Ramos (cell line): ENCODE measurements around the gene DSP.

Experiments
- in situ Hi-C: fragments of 300-500 bp; cut with MboI; formaldehyde crosslinking; loops from one replicate; pipeline ENCODE4 v1.14.3; 2022; ENCODE audit warnings: low sequenced_read_pairs; ENCODE audit not compliant: unreplicated experiment

The DSP gene

DNA sequence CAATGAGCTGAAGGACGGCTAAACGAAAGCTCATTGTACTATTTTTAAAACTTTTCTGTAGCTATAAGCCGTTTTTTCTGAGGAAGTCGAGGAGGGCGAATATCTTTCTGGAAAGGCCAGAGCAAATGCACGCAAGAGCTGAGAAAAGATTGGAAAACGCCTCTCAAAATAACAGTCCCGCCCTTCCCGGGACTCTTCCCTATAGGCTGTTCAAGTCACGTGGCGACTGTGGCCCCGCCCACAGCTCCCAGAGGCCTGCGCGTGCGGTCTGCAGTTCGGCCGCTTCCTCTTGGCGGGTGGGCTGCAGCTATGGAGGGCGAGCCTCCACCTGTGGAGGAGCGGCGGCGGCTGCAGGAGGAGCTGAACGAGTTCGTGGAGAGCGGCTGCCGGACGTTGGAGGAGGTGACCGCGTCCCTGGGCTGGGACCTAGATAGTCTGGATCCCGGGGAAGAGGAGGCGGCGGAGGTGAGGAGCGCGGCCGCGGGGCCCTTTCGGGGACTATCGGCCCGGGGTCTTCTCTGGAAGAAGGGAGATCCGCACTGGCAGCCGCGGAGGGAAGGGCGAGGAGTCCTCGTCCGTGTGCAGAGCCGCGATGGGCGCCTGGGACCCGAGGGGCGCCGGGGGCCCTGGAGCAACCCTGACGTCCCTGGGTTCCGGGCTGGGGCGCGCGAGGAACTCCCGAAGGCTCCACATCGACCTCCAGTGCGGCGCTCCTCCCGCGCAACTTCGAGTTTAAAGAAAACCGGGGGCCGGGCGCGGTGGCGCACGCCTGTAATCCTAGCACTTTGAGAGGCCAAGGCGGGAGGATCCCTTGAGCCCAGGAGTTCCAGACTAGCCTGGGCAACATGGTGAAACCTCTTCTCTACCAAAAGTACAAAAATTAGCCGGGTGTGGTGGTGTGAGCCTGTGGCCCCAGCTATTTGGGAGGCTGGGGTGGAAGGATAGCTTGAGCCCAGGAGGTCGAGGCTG lies 48.8 kb downstream of the DSP start, which contains the start of gene SNRNP48:
TSS of gene SNRNP48 (plus strand) at position 250 of the 969 bp plus-strand sequence. CDS start at position 310, 60 bp downstream.
- in situ Hi-C loops = no loop called here

DNA sequence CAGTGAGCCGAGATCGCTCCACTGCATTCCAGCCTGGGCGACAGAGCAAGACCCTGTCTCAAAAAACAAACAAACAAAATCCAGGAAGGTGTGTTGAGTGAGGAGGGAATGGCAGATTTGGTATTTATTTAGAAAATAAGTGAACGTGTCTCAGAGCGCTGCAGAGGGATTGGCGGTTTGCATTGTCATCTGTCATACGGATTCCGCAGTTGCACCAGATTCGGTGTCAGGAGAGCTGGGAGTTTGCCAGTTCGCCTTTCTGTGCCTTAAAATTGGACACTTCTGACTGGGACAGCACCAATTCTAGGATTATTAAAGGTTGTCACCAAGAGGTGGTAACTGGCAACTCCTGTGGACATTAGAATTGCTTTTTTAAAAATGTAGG lies 49.4 kb downstream of the DSP start:
- in situ Hi-C loops = no loop called here

- in situ Hi-C loops = no loop called here
Observed at GRCh38 chr6:7591770-7592169, 50.3 kb downstream of the DSP start.

- in situ Hi-C loops = no loop called here
Observed at GRCh38 chr6:7593229-7593628, 51.8 kb downstream of the DSP start.

GRCh38 chr6:7594579-7595125 lies 53.2 kb downstream of the DSP start:
- in situ Hi-C loops = no loop called here

DNA sequence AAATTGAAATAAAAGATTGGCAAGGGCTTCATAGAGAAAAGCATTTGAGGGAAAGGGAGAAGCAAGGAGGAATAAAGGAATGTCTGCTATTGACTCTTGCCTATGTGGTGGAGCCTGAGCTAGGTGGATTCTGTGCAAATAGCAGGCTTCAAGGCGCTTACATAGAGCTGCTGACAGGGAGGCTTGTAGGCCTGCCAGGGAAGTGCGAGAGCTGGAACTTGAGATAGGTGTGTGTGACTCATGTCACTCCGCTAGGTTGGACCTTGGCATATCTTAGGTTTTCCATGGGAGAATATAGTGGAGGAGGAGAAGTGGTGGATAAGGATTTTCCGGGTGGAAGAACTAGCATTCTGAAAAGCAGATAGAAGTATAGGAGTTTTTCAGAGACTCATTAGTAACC lies 62.5 kb downstream of the DSP start:
- in situ Hi-C loops = loop anchor here (25.0 kb wide), 1 partner anchor 917 kb away; no protein-coding TSS in a partner anchor

GRCh38 chr6:7604506-7604905 lies 63.0 kb downstream of the DSP start:
- in situ Hi-C loops = loop anchor here (25.0 kb wide), 1 partner anchor 917 kb away; no protein-coding TSS in a partner anchor

- in situ Hi-C loops = loop anchor here (25.0 kb wide), 1 partner anchor 928 kb away; no protein-coding TSS in a partner anchor
Observed at GRCh38 chr6:7615611-7616383, 74.3 kb downstream of the DSP start.

DNA sequence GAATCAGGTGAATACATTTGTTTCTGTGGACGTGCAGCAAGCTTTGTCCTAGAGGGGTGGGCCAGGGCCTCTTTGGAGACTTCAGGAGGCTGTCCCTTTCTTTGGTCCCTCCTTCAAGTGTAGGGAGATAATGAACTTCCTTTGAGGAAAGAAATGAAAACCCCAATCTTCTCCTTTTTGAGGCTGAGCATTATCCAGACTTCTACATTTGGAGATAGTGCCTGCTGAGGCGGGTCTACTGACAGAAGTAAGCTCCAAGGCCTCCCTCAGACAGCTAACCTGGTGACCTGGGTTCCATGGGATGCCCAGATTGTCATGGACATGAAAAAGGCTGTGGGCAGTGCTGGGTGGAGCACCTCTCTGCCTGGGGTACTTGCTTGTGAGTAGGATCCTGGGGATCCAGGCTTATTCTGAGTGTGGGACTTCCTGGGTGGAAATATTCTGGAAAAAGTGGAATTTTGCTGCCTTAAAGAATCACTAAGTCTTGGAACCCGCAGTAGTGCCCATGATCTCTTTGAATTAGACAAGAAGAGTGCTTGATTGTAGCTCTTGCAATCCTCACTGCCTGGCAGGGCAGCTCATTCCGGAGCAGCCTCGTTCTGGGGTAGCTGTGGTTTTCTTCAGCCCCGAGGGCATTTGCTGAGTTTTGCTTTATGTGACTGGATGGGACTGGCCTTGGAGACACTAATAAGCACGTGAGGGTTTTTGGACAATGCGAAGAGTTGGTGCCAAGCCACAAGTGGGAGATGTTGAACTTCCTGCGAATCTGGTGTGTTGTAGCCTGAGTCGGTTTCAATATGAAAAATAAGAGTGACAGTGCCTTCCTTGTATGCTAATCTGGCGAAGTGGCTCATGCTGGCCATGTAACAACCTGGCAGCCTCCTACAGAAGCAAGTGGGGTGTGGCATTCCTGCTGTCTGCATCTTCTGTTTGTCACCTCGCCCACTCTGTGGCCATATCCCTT lies 76.6 kb downstream of the DSP start:
- in situ Hi-C loops = loop anchor here (25.0 kb wide), 1 partner anchor 931 kb away; no protein-coding TSS in a partner anchor

DNA sequence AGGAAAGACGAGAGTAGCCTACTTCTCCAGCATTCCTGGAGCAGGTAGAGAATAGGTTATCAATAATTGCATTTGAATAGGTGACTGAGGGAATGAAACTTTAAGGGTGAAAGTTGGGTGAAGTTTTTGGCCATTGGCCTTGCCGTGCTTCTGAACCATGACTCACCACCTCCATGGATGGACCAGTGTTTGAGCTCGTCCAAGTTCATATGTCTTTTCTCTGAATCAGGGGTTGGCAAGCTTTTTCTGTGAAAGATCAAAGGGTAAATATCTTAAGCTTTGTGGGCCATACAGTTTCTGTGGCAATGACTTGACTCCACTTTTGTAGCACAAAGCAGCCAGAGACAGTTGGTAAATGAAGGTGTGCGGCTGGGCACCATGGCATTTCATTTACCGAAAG lies 80.3 kb downstream of the DSP start:
- in situ Hi-C loops = loop anchor here (25.0 kb wide), 1 partner anchor 934 kb away; no protein-coding TSS in a partner anchor

DNA sequence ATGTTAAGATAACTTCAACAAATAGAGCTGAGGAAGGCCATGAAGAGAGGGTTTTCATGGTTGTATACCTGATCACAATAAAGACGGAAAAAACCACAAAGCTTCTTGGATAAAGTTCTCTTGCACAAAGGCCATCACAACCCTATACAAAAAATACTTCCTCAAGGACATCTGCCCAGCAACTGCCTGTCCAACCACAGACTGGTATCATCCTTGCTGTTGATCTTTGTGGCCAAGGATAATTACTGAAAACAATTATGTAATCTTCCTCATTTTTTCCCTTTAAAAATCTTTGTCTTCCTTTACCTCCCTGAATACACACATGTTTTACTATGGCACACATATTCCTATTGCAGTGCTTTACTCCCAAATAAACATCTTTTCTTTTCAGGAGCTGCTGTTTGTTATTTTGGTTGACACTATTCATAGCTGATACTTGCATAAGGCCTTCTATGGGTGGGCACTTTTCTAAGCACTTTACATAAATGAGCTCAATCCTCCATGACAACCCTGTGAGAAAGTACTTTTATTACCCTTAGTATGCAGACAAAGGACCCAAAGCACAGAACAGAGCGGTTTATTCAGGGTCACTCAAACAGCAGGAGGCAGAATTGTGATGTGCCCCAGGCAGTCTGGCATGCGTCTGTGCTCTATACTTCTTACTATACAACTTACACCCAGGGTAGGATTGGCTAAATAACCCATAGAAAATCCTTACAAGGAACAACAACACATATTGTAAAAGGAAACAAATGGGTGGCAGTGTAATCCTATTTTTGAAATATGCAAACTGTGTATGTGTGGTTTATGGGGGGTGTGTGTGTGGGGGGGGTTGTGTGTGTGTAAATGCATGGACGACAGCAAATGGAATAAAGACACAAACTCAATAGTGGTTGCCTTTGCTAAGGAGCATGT lies 83.6 kb downstream of the DSP start:
- in situ Hi-C loops = loop anchor here (25.0 kb wide), 1 partner anchor 938 kb away; no protein-coding TSS in a partner anchor

GRCh38 chr6:7628479-7628878 lies 87.0 kb downstream of the DSP start:
- in situ Hi-C loops = no loop called here

DNA sequence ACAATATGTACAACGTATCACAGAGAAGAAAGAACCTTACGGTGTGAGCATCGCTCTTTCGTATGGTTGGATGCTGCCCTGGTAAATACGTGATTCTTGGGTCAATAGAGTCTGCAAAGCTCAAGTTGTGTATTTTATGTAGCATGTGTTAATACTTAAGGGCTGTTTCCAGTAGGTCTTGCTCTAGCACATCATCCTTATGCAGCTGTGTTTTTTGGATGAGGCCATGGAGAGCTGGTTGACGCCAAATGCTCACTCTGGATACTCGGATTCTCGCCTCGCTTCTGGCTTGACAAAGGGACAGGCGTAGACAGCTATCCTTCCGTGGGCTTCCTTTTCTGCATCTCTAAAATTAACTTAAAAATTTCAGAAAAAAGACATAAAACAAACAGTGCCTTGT lies 87.4 kb downstream of the DSP start:
- in situ Hi-C loops = no loop called here

GRCh38 chr6:7629321-7629720 lies 87.8 kb downstream of the DSP start:
- in situ Hi-C loops = no loop called here

GRCh38 chr6:7630792-7631191 lies 89.3 kb downstream of the DSP start:
- in situ Hi-C loops = no loop called here

GRCh38 chr6:7631466-7631865 lies 90.0 kb downstream of the DSP start:
- in situ Hi-C loops = no loop called here

GRCh38 chr6:7632501-7633290 lies 91.2 kb downstream of the DSP start:
- in situ Hi-C loops = no loop called here

- in situ Hi-C loops = no loop called here
Observed at GRCh38 chr6:7633361-7633760, 91.9 kb downstream of the DSP start.
